Measurements from ENCODE around the gene KLHL40.

The KLHL40 gene

DNA sequence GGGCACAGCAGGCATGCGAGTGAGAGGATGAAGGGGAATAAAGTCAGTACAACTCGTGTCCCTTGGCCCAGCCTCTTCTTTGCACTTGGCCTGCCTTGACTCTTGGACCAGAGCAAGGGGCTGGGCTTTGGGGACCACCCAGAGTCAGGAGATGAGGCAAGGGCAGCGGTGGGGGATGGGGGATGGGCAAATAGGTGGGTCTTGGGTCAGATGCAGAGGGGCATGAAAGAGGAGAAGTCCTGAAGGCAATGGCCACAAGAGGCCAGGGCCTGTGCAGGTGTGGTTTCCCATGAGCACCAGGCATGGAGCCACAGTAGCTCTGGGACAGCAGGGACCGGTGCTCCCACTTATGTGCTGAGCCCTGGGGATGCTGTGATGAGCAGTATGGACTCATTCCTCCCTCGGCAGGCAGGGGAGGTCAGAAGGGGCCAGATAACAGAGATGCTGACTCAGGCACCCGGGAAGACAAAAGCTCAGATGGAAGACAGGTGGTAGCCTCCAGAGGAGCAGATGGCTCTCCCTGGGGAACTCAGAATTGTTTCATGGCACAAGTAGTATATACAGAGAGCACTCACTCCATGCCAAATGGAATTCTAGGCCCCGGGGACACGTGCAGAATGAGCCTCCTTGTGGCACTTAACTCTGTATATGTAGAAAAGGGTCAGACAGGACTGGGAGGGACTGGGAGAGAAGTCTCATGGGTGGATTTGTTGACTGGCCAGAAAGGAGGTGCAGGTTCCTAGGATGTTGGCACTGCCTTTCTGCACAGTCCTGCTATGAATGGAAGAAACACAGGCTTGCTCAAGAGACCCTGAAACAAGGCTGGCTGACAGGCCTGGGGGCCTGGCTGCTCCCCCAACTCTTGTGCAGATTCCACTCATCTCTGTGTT lies 17.6 kb upstream of the KLHL40 start:
- DNase-seq (ENCODE audit: low read depth) = no peak
- H3K4me3 ChIP-seq (ENCODE audit: low read depth, low read length) = no peak overlapping the region

DNA sequence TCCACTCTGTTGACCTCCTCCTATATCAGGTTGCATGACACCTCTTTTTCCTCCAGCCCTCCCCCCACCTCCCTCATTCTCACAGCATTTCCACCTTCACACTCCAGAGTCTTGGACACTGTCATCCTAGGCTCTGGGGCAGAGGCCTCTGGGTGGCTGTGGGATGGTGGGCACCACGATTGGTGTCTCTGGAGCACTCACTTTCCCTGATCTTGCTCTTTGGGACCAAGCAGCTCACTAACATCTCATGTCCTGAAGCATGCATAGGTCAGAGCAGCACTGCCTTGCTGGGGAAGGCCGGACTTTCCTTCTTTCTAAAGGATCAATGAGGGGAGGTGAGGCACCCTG lies 16.9 kb upstream of the KLHL40 start:
- no peak overlapping the region for H3K4me3 ChIP-seq (ENCODE audit: low read depth, low read length)
- DNase-seq (ENCODE audit: low read depth) = no peak

DNA sequence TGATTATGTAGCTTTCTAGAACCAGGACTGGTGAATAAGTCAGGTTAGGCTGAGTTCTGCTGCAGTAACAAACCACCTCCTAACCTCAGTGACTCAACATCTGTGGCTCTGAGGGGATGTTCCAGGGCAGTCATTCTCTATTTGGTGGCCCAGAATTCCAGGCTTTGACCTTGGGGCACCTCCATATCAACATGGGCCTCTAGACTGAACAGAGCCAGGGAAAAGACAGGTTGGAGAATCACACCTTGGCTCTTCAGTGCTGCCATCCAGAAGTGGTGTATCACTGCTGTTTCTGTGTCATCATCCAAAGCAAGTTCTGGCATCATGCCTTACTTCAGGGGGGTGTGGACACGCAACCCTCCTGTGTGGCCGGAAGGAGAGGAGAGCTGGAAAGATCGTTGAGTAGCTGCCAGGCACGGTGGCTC lies 16.5 kb upstream of the KLHL40 start:
- no peak for DNase-seq (ENCODE audit: low read depth)
- H3K4me3 ChIP-seq (ENCODE audit: low read depth, low read length) = no peak overlapping the region

GRCh38 chr3:42670051-42670576 lies 15.2 kb upstream of the KLHL40 start:
- no peak for DNase-seq (ENCODE audit: low read depth)
- no peak overlapping the region for H3K4me3 ChIP-seq (ENCODE audit: low read depth, low read length)

GRCh38 chr3:42670670-42671069 lies 14.7 kb upstream of the KLHL40 start:
- no peak for DNase-seq (ENCODE audit: low read depth)
- H3K4me3 ChIP-seq (ENCODE audit: low read depth, low read length) = no peak overlapping the region

DNA sequence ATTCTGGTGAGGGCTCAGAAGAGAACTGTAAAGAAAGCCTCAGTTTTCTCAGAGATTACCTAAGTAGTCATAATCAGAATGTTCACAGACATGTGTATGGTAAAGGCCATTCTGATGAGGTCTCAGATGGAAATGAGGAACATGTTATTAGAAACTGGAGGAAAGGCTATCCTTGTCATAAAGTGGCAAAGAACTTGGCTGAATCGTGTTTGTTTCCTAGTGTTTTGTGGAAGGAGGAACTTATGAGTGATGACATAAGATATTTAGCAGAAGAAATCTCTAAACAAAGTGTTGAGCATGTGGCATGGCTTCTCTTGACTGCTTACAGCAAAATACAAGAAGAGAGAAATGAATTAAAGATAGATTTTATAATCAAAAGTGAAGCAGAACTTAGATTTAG lies 12.8 kb upstream of the KLHL40 start:
- no peak for DNase-seq (ENCODE audit: low read depth)
- H3K4me3 ChIP-seq (ENCODE audit: low read depth, low read length) = no peak overlapping the region

DNA sequence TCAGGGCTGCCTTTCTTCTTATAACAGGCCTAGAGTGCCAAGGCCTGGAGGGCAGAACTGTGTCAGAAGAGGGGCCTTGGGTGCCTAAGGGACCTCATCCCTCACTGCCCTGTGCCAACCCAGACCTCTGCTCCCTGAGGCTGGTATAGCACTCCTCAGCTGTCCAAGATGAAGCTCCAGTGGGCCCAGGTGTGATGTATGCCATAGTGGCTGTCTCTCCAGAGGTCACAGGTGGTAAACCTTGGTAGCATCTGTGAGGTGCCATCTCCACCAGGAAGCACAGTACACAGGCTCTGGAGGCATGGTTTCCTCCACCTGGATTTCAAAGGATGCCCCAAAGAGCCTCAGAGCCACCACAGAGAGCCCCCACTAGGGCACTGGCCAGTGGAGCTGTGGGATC lies 12.3 kb upstream of the KLHL40 start:
- no peak overlapping the region for H3K4me3 ChIP-seq (ENCODE audit: low read depth, low read length)
- no peak for DNase-seq (ENCODE audit: low read depth)

DNA sequence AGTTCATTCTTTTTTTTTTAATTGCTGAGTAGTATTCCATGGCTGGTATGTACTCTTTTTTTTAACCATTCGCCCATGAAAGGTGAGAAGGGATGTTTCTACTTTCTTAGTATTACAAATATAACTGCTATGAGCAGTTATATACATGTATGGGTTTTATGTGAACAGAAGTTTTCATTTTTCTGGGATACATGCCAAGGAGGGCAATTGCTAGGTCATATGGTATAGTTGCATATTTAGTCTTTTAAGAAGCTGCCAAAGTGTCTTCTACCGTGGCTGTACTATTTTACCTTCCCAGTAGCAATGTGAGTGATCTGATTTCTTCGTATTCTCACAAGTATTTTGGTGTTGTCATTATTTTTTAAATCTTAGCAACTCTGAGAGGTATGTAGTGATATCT lies 11.2 kb upstream of the KLHL40 start:
- DNase-seq (ENCODE audit: low read depth) = no peak
- H3K4me3 ChIP-seq (ENCODE audit: low read depth, low read length) = no peak overlapping the region

DNA sequence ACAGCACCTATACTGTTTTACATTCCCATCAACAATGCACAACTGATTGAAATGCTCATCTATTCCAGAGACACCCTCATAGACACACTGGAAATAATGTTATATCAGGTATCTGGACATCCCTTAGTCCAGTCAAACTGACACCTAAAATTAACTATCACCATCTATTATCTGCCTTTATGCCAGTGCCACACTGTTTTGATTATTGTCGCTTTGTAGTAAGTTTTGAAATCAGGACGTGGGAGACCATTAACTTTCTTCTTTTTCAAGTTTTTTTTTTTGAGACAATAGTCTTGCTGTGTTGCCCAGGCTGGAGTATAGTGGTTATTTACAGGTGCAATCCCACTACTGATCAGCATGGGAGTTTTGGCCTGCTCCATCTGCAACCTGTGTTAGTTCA lies 9.4 kb upstream of the KLHL40 start:
- no peak overlapping the region for H3K4me3 ChIP-seq (ENCODE audit: low read depth, low read length)
- no peak for DNase-seq (ENCODE audit: low read depth)

DNA sequence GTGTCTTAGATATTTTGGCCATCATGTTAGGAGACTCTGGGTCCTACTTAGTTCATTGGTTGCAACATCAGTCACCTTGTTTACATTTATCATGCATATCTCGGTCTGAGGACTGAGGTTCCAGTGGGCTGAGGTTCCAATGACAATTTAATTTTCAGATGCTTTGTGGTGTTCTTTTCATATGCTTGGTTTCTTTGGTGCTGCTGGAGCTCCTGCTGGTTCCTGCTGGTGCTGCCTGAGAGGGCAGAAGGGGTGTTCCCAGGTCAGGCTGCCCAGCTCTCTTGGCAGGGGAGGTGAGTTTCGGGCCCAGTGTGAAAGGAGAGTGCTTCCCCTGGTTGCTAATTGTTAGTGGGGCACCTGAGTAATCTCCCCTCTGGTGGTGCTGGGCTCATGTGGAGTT lies 6.9 kb upstream of the KLHL40 start:
- DNase-seq (ENCODE audit: low read depth) = no peak
- no peak overlapping the region for H3K4me3 ChIP-seq (ENCODE audit: low read depth, low read length)

GRCh38 chr3:42680271-42680670 lies 5.1 kb upstream of the KLHL40 start:
- H3K4me3 ChIP-seq (ENCODE audit: low read depth, low read length) = no peak overlapping the region
- peak; percentile 19 for DNase-seq (ENCODE audit: low read depth)

DNA sequence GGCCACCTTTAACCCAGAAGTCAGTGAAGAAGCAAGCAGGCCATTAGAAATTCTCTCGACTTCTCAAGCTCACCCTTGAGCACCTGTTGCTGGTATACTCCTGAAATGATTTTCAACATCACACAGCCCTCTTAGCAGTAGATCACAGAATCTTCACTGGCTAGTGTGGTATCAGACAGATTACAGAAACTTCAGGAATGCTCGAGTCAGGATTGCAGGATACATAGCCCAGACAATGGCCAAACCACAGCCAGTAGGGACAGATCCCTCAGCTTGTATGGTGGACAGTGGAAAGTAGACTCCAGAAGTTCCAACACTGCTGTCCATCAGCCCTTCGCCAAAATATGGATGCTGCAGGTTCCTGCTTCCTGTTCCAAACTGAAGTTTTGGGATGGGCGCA lies 4.5 kb upstream of the KLHL40 start:
- DNase-seq (ENCODE audit: low read depth) = no peak
- no peak overlapping the region for H3K4me3 ChIP-seq (ENCODE audit: low read depth, low read length)

DNA sequence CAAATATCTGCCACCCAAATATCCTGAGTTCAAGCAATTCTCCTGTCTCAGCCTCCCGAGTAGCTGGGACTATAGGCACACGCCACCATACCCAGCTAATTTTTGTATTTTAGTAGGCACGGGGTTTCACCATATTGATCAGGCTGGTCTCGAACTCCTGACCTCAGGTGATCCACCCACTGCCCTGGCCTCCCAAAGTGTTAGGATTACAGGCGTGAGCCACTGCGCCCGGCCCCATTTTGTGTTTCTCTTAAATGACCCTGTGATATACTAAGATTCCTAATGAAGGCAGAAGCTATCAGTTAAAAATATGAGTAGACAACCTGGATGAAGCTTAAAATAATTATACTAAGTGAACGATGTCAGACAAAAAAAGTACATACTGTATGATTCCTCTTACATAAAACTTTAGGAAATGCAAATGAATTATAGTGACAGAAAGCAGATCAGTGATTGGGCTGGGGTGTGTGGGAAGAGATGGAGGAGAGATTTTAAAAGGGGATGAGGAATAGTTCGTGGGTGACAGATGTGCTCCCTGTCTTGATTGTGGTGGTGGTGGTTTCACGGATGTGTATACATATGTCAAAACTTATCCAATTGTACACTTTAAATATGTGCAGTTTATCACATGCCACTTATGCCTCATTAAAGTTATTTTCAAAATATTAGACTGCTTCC lies 3.8 kb upstream of the KLHL40 start:
- no peak for DNase-seq (ENCODE audit: low read depth)
- H3K4me3 ChIP-seq (ENCODE audit: low read depth, low read length) = no peak overlapping the region

DNA sequence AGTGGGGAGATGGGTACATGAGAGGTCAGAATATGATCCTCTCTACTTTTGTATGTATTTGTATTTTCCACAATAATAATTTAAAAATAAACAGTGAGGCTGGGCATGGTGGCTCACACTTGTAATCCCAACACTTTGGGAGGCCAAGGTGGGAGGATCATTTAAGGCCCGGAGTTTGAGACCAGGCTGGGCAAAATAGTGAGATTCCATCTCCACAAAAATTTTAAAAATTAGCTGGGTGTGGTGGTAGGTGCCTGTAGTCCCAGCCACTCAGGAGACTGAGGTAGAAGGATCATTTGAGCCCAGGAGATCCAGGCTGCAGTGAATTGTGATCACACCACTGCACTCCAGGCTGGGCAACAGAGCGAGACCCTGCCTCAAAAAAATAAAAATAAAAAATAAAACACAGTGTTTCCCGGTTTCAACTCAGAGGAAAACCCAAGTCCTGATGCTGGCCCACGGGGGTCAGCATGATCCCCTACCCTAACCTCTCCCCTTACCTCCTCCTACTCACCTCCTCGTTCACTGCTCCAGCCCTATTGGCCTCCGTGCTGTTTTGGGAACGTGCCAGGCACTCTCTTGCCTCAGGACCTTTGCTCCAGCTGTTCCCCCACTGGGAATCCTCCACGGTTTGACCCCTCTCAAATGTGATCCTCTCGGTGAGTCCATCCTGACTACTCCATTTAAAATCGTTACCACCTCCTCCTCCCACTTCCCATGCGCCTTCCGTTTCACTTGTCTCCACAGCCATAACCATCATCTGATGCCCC lies 2.9 kb upstream of the KLHL40 start:
- no peak overlapping the region for H3K4me3 ChIP-seq (ENCODE audit: low read depth, low read length)
- no peak for DNase-seq (ENCODE audit: low read depth)

GRCh38 chr3:42683875-42684598 lies 1.3 kb upstream of the KLHL40 start:
- DNase-seq (ENCODE audit: low read depth) = peak; percentile 89
- no peak overlapping the region for H3K4me3 ChIP-seq (ENCODE audit: low read depth, low read length)

DNA sequence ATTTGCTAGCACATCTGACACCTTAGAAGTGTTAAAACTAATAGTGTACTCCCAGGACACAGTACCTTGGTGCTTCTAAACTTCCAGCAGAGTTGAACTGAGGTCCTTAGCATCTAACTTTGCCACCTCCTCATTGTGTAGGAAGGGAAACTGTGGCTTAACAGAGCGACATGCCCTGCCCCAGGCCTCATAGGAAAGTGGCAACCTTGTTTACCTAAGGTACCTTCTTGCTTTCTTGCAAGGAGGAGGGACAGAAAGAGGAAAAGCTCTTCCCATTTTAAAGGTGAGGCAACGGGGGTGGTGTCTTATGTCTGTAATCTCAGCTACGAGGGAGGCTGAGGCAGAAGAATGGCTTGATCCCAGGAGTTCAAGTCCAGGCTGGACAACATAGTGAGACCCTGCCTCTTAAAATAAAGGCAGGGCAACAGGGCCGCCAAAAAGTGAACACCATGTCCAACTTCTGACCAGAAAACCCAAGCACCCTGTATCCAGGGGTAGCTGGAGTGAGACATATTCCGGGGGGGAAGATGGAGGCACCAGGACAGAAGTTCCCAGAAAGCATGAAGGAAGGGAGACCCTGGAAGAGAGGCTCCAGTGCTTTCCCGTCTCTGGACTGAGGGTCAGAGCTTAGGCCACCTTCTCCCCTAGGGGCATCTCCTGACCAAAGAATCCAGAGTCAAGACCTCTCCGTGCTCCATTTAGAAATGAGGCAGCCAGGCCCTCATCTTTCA lies 540 bp upstream of the KLHL40 start:
- no peak for DNase-seq (ENCODE audit: low read depth)
- H3K4me3 ChIP-seq (ENCODE audit: low read depth, low read length) = no peak overlapping the region

DNA sequence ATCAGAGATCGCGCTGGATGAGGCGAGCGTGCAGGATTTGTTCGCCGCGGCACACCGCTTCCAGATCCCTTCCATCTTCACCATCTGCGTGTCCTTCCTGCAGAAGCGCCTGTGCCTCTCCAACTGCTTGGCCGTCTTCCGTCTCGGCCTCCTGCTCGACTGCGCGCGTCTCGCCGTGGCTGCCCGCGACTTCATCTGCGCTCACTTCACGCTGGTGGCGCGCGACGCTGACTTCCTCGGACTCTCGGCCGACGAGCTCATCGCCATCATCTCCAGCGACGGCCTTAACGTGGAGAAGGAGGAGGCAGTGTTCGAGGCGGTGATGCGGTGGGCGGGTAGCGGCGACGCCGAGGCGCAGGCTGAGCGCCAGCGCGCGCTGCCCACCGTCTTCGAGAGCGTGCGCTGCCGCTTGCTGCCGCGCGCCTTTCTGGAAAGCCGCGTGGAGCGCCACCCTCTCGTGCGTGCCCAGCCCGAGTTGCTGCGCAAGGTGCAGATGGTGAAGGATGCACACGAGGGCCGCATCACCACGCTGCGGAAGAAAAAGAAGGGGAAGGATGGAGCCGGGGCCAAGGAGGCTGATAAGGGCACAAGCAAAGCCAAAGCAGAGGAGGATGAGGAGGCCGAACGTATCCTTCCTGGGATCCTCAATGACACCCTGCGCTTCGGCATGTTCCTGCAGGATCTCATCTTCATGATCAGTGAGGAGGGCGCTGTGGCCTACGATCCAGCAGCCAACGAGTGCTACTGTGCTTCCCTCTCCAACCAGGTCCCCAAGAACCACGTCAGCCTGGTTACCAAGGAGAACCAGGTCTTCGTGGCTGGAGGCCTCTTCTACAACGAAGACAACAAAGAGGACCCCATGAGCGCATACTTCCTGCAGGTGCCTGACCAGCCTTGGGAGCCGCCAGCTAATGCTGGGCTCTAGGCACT lies 819 bp downstream of the KLHL40 start:
- no peak for DNase-seq (ENCODE audit: low read depth)
- H3K4me3 ChIP-seq (ENCODE audit: low read depth, low read length) = peak overlapping the region; percentile 27
